ENCODE data around the gene C16orf78.
"Not testable (repeated sequence)": the region's sequence is repeated elsewhere in the genome, so short reads cannot be mapped to it uniquely, and the experiment has no call there.

Gene C16orf78

GRCh38 chr16:49354101-49354500, 19.5 kb upstream of the C16orf78 start:
- H3K4me3 ChIP-seq (replicated peaks; ENCODE audit: low read depth, low read length): no peak overlapping the region
- TF ChIP-seq, protein P1, sequence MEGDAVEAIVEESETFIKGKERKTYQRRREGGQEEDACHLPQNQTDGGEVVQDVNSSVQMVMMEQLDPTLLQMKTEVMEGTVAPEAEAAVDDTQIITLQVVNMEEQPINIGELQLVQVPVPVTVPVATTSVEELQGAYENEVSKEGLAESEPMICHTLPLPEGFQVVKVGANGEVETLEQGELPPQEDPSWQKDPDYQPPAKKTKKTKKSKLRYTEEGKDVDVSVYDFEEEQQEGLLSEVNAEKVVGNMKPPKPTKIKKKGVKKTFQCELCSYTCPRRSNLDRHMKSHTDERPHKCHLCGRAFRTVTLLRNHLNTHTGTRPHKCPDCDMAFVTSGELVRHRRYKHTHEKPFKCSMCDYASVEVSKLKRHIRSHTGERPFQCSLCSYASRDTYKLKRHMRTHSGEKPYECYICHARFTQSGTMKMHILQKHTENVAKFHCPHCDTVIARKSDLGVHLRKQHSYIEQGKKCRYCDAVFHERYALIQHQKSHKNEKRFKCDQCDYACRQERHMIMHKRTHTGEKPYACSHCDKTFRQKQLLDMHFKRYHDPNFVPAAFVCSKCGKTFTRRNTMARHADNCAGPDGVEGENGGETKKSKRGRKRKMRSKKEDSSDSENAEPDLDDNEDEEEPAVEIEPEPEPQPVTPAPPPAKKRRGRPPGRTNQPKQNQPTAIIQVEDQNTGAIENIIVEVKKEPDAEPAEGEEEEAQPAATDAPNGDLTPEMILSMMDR (IDR thresholded peaks at IDR 0.05; ENCODE audit: low read length, missing control alignments): no peak
- no peak for DNase-seq (ENCODE audit: low read depth)

- TF ChIP-seq, protein P1 (IDR thresholded peaks at IDR 0.05; ENCODE audit: low read length, missing control alignments): no peak
Measured at GRCh38 chr16:49354991-49355390, 18.6 kb upstream of the C16orf78 start.

GRCh38 chr16:49355933-49356665, 17.5 kb upstream of the C16orf78 start:
- no peak for DNase-seq (ENCODE audit: low read depth)
- no peak overlapping the region for H3K4me3 ChIP-seq (replicated peaks; ENCODE audit: low read depth, low read length)
- TF ChIP-seq, protein P1 (IDR thresholded peaks at IDR 0.05; ENCODE audit: low read length, missing control alignments): no peak

More at GRCh38 chr16:49354991-49355390, 18.6 kb upstream of the C16orf78 start:
- DNase-seq (ENCODE audit: low read depth): no peak
- no peak overlapping the region for H3K4me3 ChIP-seq (replicated peaks; ENCODE audit: low read depth, low read length)

DNA sequence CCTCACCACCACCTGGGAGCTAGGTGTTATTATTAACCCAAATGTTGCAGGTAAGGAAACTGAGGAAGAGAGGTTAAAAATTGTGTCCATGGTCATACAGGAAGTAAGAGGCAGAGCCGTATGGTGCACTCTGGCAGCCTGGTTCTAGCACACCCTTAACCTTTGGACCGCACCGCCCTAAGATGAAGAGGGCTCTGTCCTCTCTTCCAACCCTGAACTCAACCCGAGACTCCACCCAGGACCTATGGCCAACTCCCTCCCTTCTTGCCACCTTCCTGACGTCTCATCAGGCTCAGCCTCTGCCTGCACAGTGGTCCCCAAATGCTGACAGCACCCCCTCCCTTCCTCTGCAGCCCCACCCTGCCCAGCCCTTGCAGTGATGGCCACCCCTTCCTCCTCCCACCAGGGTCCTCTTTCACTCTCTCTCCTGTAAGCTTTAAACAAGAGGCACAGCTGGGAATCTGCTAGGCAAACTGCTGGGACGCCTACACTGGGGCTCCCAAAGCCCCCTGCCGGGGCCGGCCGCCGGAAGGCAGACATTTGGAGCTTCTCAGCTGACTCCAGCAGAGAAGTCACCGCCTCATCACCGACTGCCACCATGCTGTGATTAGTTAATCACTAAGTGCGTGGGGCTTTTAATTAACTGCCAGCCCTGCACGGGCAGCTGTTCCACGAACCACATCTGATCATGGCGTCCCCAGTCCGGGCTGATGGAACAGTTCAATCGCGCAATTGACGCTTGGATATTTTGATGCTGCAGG, 16.7 kb upstream of the C16orf78 start:
- no peak overlapping the region for H3K4me3 ChIP-seq (replicated peaks; ENCODE audit: low read depth, low read length)
- TF ChIP-seq, protein P1 (IDR thresholded peaks at IDR 0.05; ENCODE audit: low read length, missing control alignments): no peak
- DNase-seq (ENCODE audit: low read depth): no peak

DNA sequence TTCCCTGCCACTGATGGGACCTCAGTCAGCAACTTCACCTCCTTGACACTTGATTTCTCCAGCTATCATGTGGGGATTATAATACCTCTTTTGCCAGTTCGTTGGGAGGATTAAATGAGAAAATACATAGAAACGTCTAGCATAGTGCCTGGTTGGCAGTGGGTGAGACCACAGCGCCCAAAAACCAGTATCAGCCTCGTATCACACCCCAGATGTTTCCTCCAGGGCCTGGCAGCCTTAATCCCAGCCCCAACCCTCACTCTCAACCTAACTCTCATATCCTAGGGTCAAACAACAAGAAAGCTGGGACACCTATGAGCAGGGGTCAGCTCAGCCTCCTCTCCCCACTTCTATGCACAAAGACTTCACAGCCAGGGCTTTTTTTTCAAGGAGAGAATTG, 14.0 kb upstream of the C16orf78 start:
- no peak overlapping the region for H3K4me3 ChIP-seq (replicated peaks; ENCODE audit: low read depth, low read length)
- TF ChIP-seq, protein P1 (IDR thresholded peaks at IDR 0.05; ENCODE audit: low read length, missing control alignments): no peak
- DNase-seq (ENCODE audit: low read depth): no peak

DNA sequence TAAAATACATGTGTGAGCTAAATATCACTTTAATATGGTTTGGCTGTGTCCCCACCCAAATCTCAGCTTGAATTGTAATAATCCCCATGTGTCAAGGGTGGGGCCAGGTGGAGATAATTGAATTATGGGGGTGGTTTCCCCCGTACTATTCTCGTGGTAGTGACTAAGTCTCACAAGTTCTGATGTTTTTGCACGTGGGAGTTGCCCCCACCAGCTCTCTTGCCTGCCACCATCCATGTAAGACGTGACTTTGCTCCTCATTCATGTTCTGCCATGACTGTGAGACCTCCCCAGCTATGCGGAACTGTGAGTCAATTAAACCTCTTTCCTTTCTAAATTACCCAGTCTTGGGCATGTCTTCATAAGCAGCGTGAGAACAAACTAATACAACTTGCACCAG, 11.9 kb upstream of the C16orf78 start:
- not testable (repeated sequence) for DNase-seq (ENCODE audit: low read depth); H3K4me3 ChIP-seq (replicated peaks; ENCODE audit: low read depth, low read length)

DNA sequence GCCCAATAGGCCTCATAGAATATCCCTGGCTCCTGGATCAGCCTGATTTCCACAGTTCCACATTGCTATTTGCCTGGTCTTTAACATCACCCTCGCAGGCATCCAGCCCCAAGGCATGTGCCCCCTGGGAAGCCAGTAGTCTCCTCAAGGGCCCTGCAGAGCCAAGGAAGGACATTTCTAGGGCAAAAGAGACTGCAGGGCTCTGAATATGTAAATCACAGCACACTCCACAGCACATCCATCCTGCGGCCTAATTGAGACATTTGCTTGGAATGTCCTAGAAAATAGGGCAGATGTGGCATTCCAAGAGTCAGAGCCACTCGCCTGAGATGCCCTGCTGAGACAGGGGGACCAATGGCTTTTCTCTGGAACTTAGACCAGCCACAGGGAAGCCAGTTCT, 11.4 kb upstream of the C16orf78 start:
- TF ChIP-seq, protein P1 (IDR thresholded peaks at IDR 0.05; ENCODE audit: low read length, missing control alignments): no peak
- H3K4me3 ChIP-seq (replicated peaks; ENCODE audit: low read depth, low read length): no peak overlapping the region
- DNase-seq (ENCODE audit: low read depth): no peak
